ENCODE measurements around the gene CACNA1D. TPM values are rescaled to one million over a fixed set of nuclear protein-coding genes. Genes with fewer than 3 reads are reported as not detected.

CACNA1D gene
- total and polyA plus RNA-seq, 9 of the 15 experiments (the other 6 are each of a cell fraction or from before 2014, with no cell fraction given) = 0.29 TPM; not detected in 8

DNA sequence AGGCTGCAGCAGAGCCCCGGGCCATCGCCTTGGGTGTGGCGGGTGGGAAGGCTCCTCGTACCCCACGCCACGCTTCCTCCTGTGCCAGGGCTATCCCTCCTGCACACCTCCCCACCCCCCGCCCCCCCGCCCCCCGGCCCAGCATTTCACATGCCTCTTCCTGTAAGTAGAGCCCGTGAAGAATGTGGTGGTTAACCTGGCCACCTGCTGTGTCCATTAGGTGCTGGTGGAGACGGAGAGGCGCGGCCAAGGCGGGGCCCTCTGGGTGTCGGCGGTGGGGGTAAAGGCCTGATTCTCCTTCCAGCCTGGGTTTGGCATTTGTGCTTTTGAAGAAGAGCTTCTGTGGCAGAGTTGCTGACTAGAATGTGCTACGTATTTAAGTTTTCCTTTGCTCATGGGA is 224.1 kb downstream of the CACNA1D start:
- ATAC-seq (no peak), FAIRE-seq (no peak), DNase-seq (ENCODE audit: extremely low read depth in 1 of 4, low spot score in 3 of 4) (no peak)
- H3K4me2 ChIP-seq (ENCODE audit: insufficient read depth, low read length) = no peak overlapping the region
- H3K27me3 ChIP-seq (ENCODE audit: control insufficient read depth in 2 of 2, insufficient read depth in 2 of 2, low read length in 2 of 2) = peaks cover 2 to 33% of the 10 kb centered on the region in 2 experiments; a peak in 3 of 5 replicates
- no peaks in the 10 kb centered on the region for H3K79me2 ChIP-seq (ENCODE audit: control insufficient read depth, insufficient read depth, low read length)
- no peak overlapping the region for H3K9ac ChIP-seq (ENCODE audit: insufficient read depth in 1 of 2, low read depth in 2 of 2, low read length in 2 of 2)
- in situ Hi-C loops (cut with MboI) (loop anchor here (10.0 kb wide), 2 partner anchors 344 to 404 kb away; no protein-coding TSS in a partner anchor), intact Hi-C loops (cut with micrococcal nuclease) (loop anchor here (10.0 kb wide), 1 partner anchor 424 kb away; no protein-coding TSS in a partner anchor)
- TF ChIP-seq CBFA2T3 (IDR thresholded peaks at IDR 0.05) (no peak), SMAD4 (CRISPR knock-in tag; conservative IDR thresholded peaks at IDR 0.05) (no peak), NRF1 (conservative IDR thresholded peaks at IDR 0.05 in 1 of 2, IDR thresholded peaks at IDR 0.05 in 1 of 2) (no peak), CHD1 (IDR thresholded peaks at IDR 0.05; ENCODE audit: low read length) (no peak), ZKSCAN1 (IDR thresholded peaks at IDR 0.05; ENCODE audit: low read depth, low read length) (no peak), DACH1 (IDR thresholded peaks at IDR 0.05; ENCODE audit: partially characterized antibody) (no peak), ZBTB7A (IDR thresholded peaks at IDR 0.05; ENCODE audit: borderline replicate concordance, control insufficient read depth, low read depth, low read length) (no peak), MXI1 (IDR thresholded peaks at IDR 0.05; ENCODE audit: low read depth, low read length) (no peak), TOE1 (IDR thresholded peaks at IDR 0.05; ENCODE audit: borderline replicate concordance) (no peak), TOE1 (CRISPR knock-in tag; IDR thresholded peaks at IDR 0.05; ENCODE audit: borderline replicate concordance, low read depth) (no peak)
- TF ChIP-seq, protein P1, sequence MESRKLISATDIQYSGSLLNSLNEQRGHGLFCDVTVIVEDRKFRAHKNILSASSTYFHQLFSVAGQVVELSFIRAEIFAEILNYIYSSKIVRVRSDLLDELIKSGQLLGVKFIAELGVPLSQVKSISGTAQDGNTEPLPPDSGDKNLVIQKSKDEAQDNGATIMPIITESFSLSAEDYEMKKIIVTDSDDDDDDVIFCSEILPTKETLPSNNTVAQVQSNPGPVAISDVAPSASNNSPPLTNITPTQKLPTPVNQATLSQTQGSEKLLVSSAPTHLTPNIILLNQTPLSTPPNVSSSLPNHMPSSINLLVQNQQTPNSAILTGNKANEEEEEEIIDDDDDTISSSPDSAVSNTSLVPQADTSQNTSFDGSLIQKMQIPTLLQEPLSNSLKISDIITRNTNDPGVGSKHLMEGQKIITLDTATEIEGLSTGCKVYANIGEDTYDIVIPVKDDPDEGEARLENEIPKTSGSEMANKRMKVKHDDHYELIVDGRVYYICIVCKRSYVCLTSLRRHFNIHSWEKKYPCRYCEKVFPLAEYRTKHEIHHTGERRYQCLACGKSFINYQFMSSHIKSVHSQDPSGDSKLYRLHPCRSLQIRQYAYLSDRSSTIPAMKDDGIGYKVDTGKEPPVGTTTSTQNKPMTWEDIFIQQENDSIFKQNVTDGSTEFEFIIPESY (CRISPR knock-in tag; IDR thresholded peaks at IDR 0.05) = no peak
- TF ChIP-seq, protein P2, sequence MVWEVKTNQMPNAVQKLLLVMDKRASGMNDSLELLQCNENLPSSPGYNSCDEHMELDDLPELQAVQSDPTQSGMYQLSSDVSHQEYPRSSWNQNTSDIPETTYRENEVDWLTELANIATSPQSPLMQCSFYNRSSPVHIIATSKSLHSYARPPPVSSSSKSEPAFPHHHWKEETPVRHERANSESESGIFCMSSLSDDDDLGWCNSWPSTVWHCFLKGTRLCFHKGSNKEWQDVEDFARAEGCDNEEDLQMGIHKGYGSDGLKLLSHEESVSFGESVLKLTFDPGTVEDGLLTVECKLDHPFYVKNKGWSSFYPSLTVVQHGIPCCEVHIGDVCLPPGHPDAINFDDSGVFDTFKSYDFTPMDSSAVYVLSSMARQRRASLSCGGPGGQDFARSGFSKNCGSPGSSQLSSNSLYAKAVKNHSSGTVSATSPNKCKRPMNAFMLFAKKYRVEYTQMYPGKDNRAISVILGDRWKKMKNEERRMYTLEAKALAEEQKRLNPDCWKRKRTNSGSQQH (CRISPR knock-in tag; IDR thresholded peaks at IDR 0.05) = no peak
- TF ChIP-seq, protein P3, sequence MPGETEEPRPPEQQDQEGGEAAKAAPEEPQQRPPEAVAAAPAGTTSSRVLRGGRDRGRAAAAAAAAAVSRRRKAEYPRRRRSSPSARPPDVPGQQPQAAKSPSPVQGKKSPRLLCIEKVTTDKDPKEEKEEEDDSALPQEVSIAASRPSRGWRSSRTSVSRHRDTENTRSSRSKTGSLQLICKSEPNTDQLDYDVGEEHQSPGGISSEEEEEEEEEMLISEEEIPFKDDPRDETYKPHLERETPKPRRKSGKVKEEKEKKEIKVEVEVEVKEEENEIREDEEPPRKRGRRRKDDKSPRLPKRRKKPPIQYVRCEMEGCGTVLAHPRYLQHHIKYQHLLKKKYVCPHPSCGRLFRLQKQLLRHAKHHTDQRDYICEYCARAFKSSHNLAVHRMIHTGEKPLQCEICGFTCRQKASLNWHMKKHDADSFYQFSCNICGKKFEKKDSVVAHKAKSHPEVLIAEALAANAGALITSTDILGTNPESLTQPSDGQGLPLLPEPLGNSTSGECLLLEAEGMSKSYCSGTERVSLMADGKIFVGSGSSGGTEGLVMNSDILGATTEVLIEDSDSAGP (CRISPR knock-in tag; IDR thresholded peaks at IDR 0.05) = no peak
- TF ChIP-seq, protein P4, sequence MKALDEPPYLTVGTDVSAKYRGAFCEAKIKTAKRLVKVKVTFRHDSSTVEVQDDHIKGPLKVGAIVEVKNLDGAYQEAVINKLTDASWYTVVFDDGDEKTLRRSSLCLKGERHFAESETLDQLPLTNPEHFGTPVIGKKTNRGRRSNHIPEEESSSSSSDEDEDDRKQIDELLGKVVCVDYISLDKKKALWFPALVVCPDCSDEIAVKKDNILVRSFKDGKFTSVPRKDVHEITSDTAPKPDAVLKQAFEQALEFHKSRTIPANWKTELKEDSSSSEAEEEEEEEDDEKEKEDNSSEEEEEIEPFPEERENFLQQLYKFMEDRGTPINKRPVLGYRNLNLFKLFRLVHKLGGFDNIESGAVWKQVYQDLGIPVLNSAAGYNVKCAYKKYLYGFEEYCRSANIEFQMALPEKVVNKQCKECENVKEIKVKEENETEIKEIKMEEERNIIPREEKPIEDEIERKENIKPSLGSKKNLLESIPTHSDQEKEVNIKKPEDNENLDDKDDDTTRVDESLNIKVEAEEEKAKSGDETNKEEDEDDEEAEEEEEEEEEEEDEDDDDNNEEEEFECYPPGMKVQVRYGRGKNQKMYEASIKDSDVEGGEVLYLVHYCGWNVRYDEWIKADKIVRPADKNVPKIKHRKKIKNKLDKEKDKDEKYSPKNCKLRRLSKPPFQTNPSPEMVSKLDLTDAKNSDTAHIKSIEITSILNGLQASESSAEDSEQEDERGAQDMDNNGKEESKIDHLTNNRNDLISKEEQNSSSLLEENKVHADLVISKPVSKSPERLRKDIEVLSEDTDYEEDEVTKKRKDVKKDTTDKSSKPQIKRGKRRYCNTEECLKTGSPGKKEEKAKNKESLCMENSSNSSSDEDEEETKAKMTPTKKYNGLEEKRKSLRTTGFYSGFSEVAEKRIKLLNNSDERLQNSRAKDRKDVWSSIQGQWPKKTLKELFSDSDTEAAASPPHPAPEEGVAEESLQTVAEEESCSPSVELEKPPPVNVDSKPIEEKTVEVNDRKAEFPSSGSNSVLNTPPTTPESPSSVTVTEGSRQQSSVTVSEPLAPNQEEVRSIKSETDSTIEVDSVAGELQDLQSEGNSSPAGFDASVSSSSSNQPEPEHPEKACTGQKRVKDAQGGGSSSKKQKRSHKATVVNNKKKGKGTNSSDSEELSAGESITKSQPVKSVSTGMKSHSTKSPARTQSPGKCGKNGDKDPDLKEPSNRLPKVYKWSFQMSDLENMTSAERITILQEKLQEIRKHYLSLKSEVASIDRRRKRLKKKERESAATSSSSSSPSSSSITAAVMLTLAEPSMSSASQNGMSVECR (CRISPR knock-in tag; IDR thresholded peaks at IDR 0.05) = no peak
- ChIA-PET POLR2A (no interaction called here), CTCF (ENCODE audit: low intra/inter-chr PET ratio) (no interaction called here)
- H3K4me1 ChIP-seq (replicated peaks in 1 of 2; ENCODE audit: control insufficient read depth in 2 of 2, insufficient read depth in 2 of 2, low read length in 2 of 2) = no peaks in the 10 kb centered on the region; a peak in 1 of 5 replicates
- H3K36me3 ChIP-seq (ENCODE audit: control insufficient read depth, insufficient read depth, low read length) = no peaks in the 10 kb centered on the region
- H4K20me1 ChIP-seq (replicated peaks; ENCODE audit: control insufficient read depth, insufficient read depth, low read length) = no peaks in the 10 kb centered on the region
- H3K4me3 ChIP-seq = no peak overlapping the region
- no TSS peak for BruUV-seq (replicated peaks)
- 0% methylated on average over 9 of the region's 17 CpGs for WGBS (ENCODE audit: insufficient coverage, low coverage, missing lambda C conversion rate)
- no peak overlapping the region for H3K27ac ChIP-seq (ENCODE audit: extremely low read depth, low read depth, low read length)
- H3K9me1 ChIP-seq (ENCODE audit: control insufficient read depth, insufficient read depth, low read length) = no peaks in the 10 kb centered on the region
- no peaks in the 10 kb centered on the region for H3K9me3 ChIP-seq (replicated peaks; ENCODE audit: control insufficient read depth, insufficient read depth, low read depth, low read length)
- no peak overlapping the region for H2AFZ ChIP-seq (ENCODE audit: low read depth, low read length)

Data from K562 (cell line).